ENCODE measurements around the gene CELF2. TPM values are rescaled to one million over a fixed set of nuclear protein-coding genes. Genes with fewer than 3 reads are reported as not detected.

CELF2 gene
- total RNA-seq, 1 experiment from 2014 or later = not detected

DNA sequence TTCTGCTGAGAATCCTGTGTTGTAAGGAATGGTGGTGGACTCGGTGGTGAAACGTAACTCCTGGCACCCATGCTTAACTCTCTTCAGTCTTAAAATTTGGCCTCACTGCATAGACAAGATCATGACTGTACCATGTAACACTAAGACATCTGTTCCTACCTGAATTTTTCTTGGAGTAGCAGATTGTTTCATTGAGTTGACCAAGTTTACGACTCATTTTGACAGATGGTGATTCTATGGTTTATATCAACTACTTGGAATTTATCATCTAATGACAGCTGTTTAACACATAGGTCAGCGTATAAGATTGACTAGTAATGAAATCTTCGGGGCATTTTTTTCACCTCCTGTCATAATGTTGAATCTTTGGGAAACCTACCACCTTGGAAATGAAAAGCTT is 184.2 kb downstream of the CELF2 start:
- POLR2A ChIA-PET (ENCODE audit: low non-redundant PET) = no interaction called here
- H3K27ac ChIP-seq (ENCODE audit: low read depth, low read length, poor library complexity, severe bottlenecking) = no peak overlapping the region

DNA sequence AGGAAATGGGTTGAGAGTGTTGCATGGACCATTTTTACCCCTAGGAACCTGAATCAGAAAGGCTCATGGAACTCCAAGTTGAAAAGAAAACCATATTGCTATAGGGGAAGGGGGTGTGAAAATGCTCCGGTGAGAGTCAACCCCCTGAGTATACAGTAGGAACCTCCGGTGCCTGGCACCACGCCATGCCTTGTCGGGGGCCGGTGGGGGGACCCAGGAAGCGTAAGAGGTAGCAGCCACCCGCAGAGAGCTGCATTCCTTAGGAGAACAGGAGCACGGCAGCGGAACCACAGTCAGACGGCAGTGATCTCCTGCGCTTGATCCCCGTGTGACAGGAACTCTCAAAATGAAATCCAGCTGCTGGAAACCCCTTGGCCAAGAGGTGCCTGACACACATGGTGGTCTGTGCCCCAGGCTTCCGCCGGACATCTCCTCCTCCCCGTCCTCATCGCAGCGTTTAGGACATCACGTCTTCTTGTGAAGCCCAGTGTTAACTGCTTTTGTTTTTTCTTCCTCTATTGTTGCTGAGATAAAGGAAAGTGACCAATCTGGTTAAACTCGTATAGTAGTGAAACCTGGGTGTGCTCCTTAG is 186.8 kb downstream of the CELF2 start:
- Histone ChIP-seq H3K36me3 (ENCODE audit: insufficient read depth, low read length, poor library complexity, severe bottlenecking) (no peaks in the 10 kb centered on the region), H3K9me3 (ENCODE audit: low read depth, low read length, poor library complexity, severe bottlenecking) (no peaks in the 10 kb centered on the region), H3K4me1 (ENCODE audit: insufficient read depth, low read length, poor library complexity, severe bottlenecking) (no peaks in the 10 kb centered on the region), H3K4me3 (ENCODE audit: low read depth, low read length, poor library complexity, severe bottlenecking) (no peak overlapping the region), H3K27me3 (replicated peaks; ENCODE audit: insufficient read depth, low read depth, low read length, poor library complexity) (peaks cover 74% of the 10 kb centered on the region), H3K27ac (ENCODE audit: low read depth, low read length, poor library complexity, severe bottlenecking) (no peak overlapping the region)
- intact Hi-C loops (cut with micrococcal nuclease; ENCODE audit: unreplicated experiment) = no loop called here
- TF ChIP-seq, protein P1, sequence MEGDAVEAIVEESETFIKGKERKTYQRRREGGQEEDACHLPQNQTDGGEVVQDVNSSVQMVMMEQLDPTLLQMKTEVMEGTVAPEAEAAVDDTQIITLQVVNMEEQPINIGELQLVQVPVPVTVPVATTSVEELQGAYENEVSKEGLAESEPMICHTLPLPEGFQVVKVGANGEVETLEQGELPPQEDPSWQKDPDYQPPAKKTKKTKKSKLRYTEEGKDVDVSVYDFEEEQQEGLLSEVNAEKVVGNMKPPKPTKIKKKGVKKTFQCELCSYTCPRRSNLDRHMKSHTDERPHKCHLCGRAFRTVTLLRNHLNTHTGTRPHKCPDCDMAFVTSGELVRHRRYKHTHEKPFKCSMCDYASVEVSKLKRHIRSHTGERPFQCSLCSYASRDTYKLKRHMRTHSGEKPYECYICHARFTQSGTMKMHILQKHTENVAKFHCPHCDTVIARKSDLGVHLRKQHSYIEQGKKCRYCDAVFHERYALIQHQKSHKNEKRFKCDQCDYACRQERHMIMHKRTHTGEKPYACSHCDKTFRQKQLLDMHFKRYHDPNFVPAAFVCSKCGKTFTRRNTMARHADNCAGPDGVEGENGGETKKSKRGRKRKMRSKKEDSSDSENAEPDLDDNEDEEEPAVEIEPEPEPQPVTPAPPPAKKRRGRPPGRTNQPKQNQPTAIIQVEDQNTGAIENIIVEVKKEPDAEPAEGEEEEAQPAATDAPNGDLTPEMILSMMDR (conservative IDR thresholded peaks at IDR 0.05; ENCODE audit: low read depth, low read length) = no peak
- TF ChIP-seq EZH2 (IDR thresholded peaks at IDR 0.05; ENCODE audit: borderline replicate concordance, low read depth, low read length, poor library complexity, severe bottlenecking) = no peak
- ChIA-PET POLR2A (ENCODE audit: low non-redundant PET) (no interaction called here), CTCF (no interaction called here)
- BruUV-seq (replicated peaks) = no TSS peak
- DNase-seq (ENCODE audit: low spot score) = no peak

More for the DNA sequence above, 184.2 kb downstream of the CELF2 start:
- H3K27me3 ChIP-seq (replicated peaks; ENCODE audit: insufficient read depth, low read depth, low read length, poor library complexity) = peaks cover 68% of the 10 kb centered on the region
- no peaks in the 10 kb centered on the region for H3K9me3 ChIP-seq (ENCODE audit: low read depth, low read length, poor library complexity, severe bottlenecking)
- DNase-seq (ENCODE audit: low spot score) = no peak
- TF ChIP-seq, protein P1 (conservative IDR thresholded peaks at IDR 0.05; ENCODE audit: low read depth, low read length) = no peak
- TF ChIP-seq EZH2 (IDR thresholded peaks at IDR 0.05; ENCODE audit: borderline replicate concordance, low read depth, low read length, poor library complexity, severe bottlenecking) = no peak
- BruUV-seq (replicated peaks) = no TSS peak
- intact Hi-C loops (cut with micrococcal nuclease; ENCODE audit: unreplicated experiment) = no loop called here
- CTCF ChIA-PET = no interaction called here
- no peak overlapping the region for H3K4me3 ChIP-seq (ENCODE audit: low read depth, low read length, poor library complexity, severe bottlenecking)
- H3K4me1 ChIP-seq (ENCODE audit: insufficient read depth, low read length, poor library complexity, severe bottlenecking) = no peaks in the 10 kb centered on the region
- no peaks in the 10 kb centered on the region for H3K36me3 ChIP-seq (ENCODE audit: insufficient read depth, low read length, poor library complexity, severe bottlenecking)

DNA sequence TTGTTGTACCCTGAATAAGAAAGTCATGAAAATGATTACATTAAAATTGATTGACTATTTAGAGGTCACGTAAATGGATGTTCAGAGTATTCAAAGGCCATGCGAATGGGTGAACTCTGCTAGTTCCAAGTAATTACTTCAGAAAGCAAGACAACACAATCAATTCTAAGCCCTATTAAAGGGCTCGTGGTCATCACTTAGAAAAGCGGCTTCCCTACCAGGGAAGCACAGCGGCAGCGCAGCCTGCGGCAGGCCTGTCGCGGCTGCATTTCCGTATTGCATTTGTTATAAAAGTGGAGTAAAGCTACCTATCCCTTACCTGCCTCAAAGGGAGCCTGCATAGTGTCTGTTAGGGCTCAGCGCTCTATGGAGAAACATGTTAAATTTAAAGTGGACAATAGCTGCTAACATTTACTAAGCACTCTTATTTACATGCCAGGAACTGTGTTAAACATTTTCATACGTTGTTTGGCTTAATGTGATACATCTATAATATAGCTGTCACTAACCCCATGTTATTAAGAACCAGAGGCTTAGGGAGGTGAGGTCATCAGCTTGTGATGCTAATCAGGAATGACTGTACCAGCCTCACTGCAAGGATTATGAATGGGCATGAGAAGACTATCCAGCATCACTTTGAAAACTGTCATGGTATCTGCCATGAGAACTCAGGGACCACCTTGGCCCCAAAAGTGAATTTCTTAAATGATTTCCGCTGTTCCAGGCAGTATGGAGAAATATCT is 187.5 kb downstream of the CELF2 start:
- Histone ChIP-seq H3K4me3 (ENCODE audit: low read depth, low read length, poor library complexity, severe bottlenecking) (no peak overlapping the region), H3K4me1 (ENCODE audit: insufficient read depth, low read length, poor library complexity, severe bottlenecking) (no peaks in the 10 kb centered on the region), H3K36me3 (ENCODE audit: insufficient read depth, low read length, poor library complexity, severe bottlenecking) (no peaks in the 10 kb centered on the region), H3K27ac (ENCODE audit: low read depth, low read length, poor library complexity, severe bottlenecking) (no peak overlapping the region), H3K9me3 (ENCODE audit: low read depth, low read length, poor library complexity, severe bottlenecking) (no peaks in the 10 kb centered on the region), H3K27me3 (replicated peaks; ENCODE audit: insufficient read depth, low read depth, low read length, poor library complexity) (peaks cover 76% of the 10 kb centered on the region)
- TF ChIP-seq EZH2 (IDR thresholded peaks at IDR 0.05; ENCODE audit: borderline replicate concordance, low read depth, low read length, poor library complexity, severe bottlenecking) = no peak
- TF ChIP-seq, protein P1 (conservative IDR thresholded peaks at IDR 0.05; ENCODE audit: low read depth, low read length) = no peak
- no TSS peak for BruUV-seq (replicated peaks)
- intact Hi-C loops (cut with micrococcal nuclease; ENCODE audit: unreplicated experiment) = no loop called here
- no peak for DNase-seq (ENCODE audit: low spot score)
- ChIA-PET POLR2A (ENCODE audit: low non-redundant PET) (no interaction called here), CTCF (no interaction called here)
